ENCODE results near the gene UROC1.
A peak's percentile ranks its signal among the peaks of the same experiment; 100 is the strongest.

The UROC1 gene

DNA sequence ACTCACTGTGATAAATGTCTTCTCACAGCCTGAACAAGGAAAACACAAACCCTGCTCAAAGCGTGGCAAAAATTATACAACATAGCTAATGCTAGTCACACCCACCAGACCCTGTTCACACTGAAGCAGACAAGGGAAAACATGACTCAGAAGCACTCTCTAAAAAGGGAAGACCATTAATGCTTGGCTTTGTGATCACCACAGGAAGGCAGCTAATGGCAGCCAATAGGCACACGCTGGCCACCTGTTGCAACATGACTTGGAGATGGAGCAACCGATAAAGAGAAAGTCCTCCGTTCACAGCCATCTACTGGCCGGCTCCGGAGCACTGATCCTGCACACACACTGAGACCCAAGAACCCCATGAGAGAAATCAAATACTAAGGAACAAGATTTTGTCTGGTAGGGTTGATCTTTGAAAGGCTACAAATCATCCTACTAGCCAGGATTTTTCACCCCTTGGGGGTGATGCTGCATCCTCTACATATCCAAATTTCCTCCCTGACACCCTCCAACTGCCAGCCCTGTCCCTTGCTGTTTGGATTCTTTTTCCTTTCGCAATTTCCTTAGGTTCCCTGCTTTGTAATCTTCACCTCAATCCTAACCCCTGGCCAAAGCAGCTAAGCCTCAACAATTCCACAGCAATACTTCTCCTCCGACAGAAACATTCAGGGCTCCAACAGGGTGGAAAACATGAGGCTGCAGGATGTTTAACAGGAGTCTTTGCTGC, 45.1 kb downstream of the UROC1 start:
- no peak overlapping the region for H3K4ac ChIP-seq (ENCODE audit: low read depth, low read length)
- no peaks in the 10 kb centered on the region for H3K9me3 ChIP-seq (ENCODE audit: insufficient read depth, low read depth, low read length)
- H4K12ac ChIP-seq (ENCODE audit: low read depth, low read length) = no peak overlapping the region
- H3K9ac ChIP-seq (ENCODE audit: low read length) = no peak overlapping the region
- no peak overlapping the region for H3K4me3 ChIP-seq (ENCODE audit: low read depth, low read length)
- H4K8ac ChIP-seq (ENCODE audit: low read depth, low read length) = no peak overlapping the region
- no peak overlapping the region for H2AK5ac ChIP-seq (ENCODE audit: low read length)
- H4K91ac ChIP-seq (ENCODE audit: low read depth, low read length) = no peak overlapping the region
- H2AFZ ChIP-seq (ENCODE audit: insufficient read depth, low read length, poor library complexity) = no peak overlapping the region
- H3K79me1 ChIP-seq (ENCODE audit: low read length) = peaks cover 13% of the 10 kb centered on the region
- no peak overlapping the region for H3K14ac ChIP-seq (ENCODE audit: low read length)
- peaks cover 28 to 32% of the 10 kb centered on the region in 2 experiments for H3K36me3 ChIP-seq (ENCODE audit: control insufficient read depth in 1 of 2, insufficient read depth in 2 of 2, low read length in 2 of 2)
- WGBS (ENCODE audit: extremely low coverage, insufficient coverage, insufficient read length) = no CpG with 5 or more reads among the region's 8 CpGs
- no peak overlapping the region for H3K23ac ChIP-seq (ENCODE audit: low read length)
- no peak overlapping the region for H2BK120ac ChIP-seq (ENCODE audit: insufficient read depth, low read length, poor library complexity)
- H3K4me1 ChIP-seq (ENCODE audit: control insufficient read depth in 1 of 2, insufficient read depth in 2 of 2, low read length in 2 of 2) = peaks cover 17 to 27% of the 10 kb centered on the region in 2 experiments
- no peaks in the 10 kb centered on the region for H3K27me3 ChIP-seq (ENCODE audit: insufficient read depth, low read length)
- peak overlapping the region; percentile 29 for H3K4me2 ChIP-seq (ENCODE audit: low read length)
- H3K18ac ChIP-seq (ENCODE audit: low read length) = no peak overlapping the region
- H2BK12ac ChIP-seq (ENCODE audit: low read length) = no peak overlapping the region
- no peak overlapping the region for H2BK5ac ChIP-seq (ENCODE audit: low read depth, low read length, poor library complexity)
- peaks cover 13% of the 10 kb centered on the region for H3K79me2 ChIP-seq (ENCODE audit: control insufficient read depth, insufficient read depth, low read length, poor library complexity)
- peak; percentile 78 to 89 for DNase-seq
- no peak overlapping the region for H3K27ac ChIP-seq (ENCODE audit: low read depth, low read length)

- no CpG with 5 or more reads among the region's 11 CpGs for WGBS (ENCODE audit: extremely low coverage, insufficient coverage, insufficient read length)
- H2BK5ac ChIP-seq (ENCODE audit: low read depth, low read length, poor library complexity) = no peak overlapping the region
- no peak overlapping the region for H3K4me3 ChIP-seq (ENCODE audit: low read depth, low read length)
- no peak overlapping the region for H2AK5ac ChIP-seq (ENCODE audit: low read length)
- H4K91ac ChIP-seq (ENCODE audit: low read depth, low read length) = no peak overlapping the region
- H2BK12ac ChIP-seq (ENCODE audit: low read length) = no peak overlapping the region
- no peak overlapping the region for H3K9ac ChIP-seq (ENCODE audit: low read length)
- no peak overlapping the region for H3K4me2 ChIP-seq (ENCODE audit: low read length)
- no peak overlapping the region for H3K14ac ChIP-seq (ENCODE audit: low read length)
- H4K8ac ChIP-seq (ENCODE audit: low read depth, low read length) = no peak overlapping the region
- no peak overlapping the region for H2AFZ ChIP-seq (ENCODE audit: insufficient read depth, low read length, poor library complexity)
- H3K36me3 ChIP-seq (ENCODE audit: control insufficient read depth in 1 of 2, insufficient read depth in 2 of 2, low read length in 2 of 2) = peaks cover 55 to 60% of the 10 kb centered on the region in 2 experiments
- no peaks in the 10 kb centered on the region for H3K79me1 ChIP-seq (ENCODE audit: low read length)
- H3K27ac ChIP-seq (ENCODE audit: low read depth, low read length) = no peak overlapping the region
- DNase-seq = no peak
- H3K23ac ChIP-seq (ENCODE audit: low read length) = no peak overlapping the region
- no peak overlapping the region for H3K18ac ChIP-seq (ENCODE audit: low read length)
- no peak overlapping the region for H3K4ac ChIP-seq (ENCODE audit: low read depth, low read length)
- no peak overlapping the region for H2BK120ac ChIP-seq (ENCODE audit: insufficient read depth, low read length, poor library complexity)
- H3K4me1 ChIP-seq (ENCODE audit: control insufficient read depth in 1 of 2, insufficient read depth in 2 of 2, low read length in 2 of 2) = peaks cover 8 to 17% of the 10 kb centered on the region in 2 experiments
- H3K79me2 ChIP-seq (ENCODE audit: control insufficient read depth, insufficient read depth, low read length, poor library complexity) = peaks cover 1% of the 10 kb centered on the region
- H4K12ac ChIP-seq (ENCODE audit: low read depth, low read length) = no peak overlapping the region
- H3K9me3 ChIP-seq (ENCODE audit: insufficient read depth, low read depth, low read length) = no peaks in the 10 kb centered on the region
- no peaks in the 10 kb centered on the region for H3K27me3 ChIP-seq (ENCODE audit: insufficient read depth, low read length)
These were observed 48.1 kb downstream of the UROC1 start for GRCh38 chr3:126469479-126469878.

GRCh38 chr3:126468028-126468891, 49.3 kb downstream of the UROC1 start:
- Histone ChIP-seq H2BK5ac (ENCODE audit: low read depth, low read length, poor library complexity) (no peak overlapping the region), H3K14ac (ENCODE audit: low read length) (no peak overlapping the region), H3K9me3 (ENCODE audit: insufficient read depth, low read depth, low read length) (no peaks in the 10 kb centered on the region), H3K79me2 (ENCODE audit: control insufficient read depth, insufficient read depth, low read length, poor library complexity) (no peaks in the 10 kb centered on the region), H2BK120ac (ENCODE audit: insufficient read depth, low read length, poor library complexity) (no peak overlapping the region), H4K91ac (ENCODE audit: low read depth, low read length) (no peak overlapping the region), H3K4me2 (ENCODE audit: low read length) (no peak overlapping the region), H2BK12ac (ENCODE audit: low read length) (no peak overlapping the region), H4K8ac (ENCODE audit: low read depth, low read length) (no peak overlapping the region), H4K12ac (ENCODE audit: low read depth, low read length) (no peak overlapping the region), H3K9ac (ENCODE audit: low read length) (no peak overlapping the region), H3K27ac (ENCODE audit: low read depth, low read length) (no peak overlapping the region), H3K4me1 (ENCODE audit: control insufficient read depth in 1 of 2, insufficient read depth in 2 of 2, low read length in 2 of 2) (peaks cover 5 to 9% of the 10 kb centered on the region in 2 experiments), H3K4me3 (ENCODE audit: low read depth, low read length) (no peak overlapping the region), H3K4ac (ENCODE audit: low read depth, low read length) (no peak overlapping the region), H3K79me1 (ENCODE audit: low read length) (no peaks in the 10 kb centered on the region), H3K27me3 (ENCODE audit: insufficient read depth, low read length) (no peaks in the 10 kb centered on the region), H3K18ac (ENCODE audit: low read length) (no peak overlapping the region), H2AK5ac (ENCODE audit: low read length) (no peak overlapping the region), H2AFZ (ENCODE audit: insufficient read depth, low read length, poor library complexity) (no peak overlapping the region), H3K23ac (ENCODE audit: low read length) (no peak overlapping the region), H3K36me3 (ENCODE audit: control insufficient read depth in 1 of 2, insufficient read depth in 2 of 2, low read length in 2 of 2) (peaks cover 61 to 67% of the 10 kb centered on the region in 2 experiments)
- no peak for DNase-seq
- WGBS (ENCODE audit: extremely low coverage, insufficient coverage, insufficient read length) = no CpG with 5 or more reads among the region's 13 CpGs

DNA sequence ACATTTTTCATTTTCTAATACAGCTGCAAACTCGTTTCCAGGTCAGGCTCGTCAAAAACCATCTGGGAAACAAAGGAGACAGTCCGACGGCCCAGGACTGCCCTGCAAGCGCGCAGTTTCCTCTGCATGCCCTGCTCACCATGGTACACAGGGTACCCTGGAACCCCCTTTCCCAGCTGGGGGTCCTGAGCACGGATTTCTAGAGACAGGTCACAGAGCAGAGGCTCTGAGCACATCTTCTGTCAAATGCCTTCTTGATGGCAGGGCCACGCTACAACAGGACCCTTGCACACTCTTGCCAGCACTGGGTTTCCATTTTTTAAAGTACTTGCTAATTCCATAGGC, 50.0 kb downstream of the UROC1 start:
- no peak overlapping the region for H3K27ac ChIP-seq (ENCODE audit: low read depth, low read length)
- H2BK120ac ChIP-seq (ENCODE audit: insufficient read depth, low read length, poor library complexity) = no peak overlapping the region
- no peak overlapping the region for H3K18ac ChIP-seq (ENCODE audit: low read length)
- H3K23ac ChIP-seq (ENCODE audit: low read length) = no peak overlapping the region
- no peak overlapping the region for H3K14ac ChIP-seq (ENCODE audit: low read length)
- H3K79me1 ChIP-seq (ENCODE audit: low read length) = no peaks in the 10 kb centered on the region
- no peak overlapping the region for H3K9ac ChIP-seq (ENCODE audit: low read length)
- no peak overlapping the region for H3K4ac ChIP-seq (ENCODE audit: low read depth, low read length)
- H3K9me3 ChIP-seq (ENCODE audit: insufficient read depth, low read depth, low read length) = no peaks in the 10 kb centered on the region
- peaks cover 4 to 5% of the 10 kb centered on the region in 2 experiments for H3K4me1 ChIP-seq (ENCODE audit: control insufficient read depth in 1 of 2, insufficient read depth in 2 of 2, low read length in 2 of 2)
- peaks cover 64 to 70% of the 10 kb centered on the region in 2 experiments for H3K36me3 ChIP-seq (ENCODE audit: control insufficient read depth in 1 of 2, insufficient read depth in 2 of 2, low read length in 2 of 2)
- H3K79me2 ChIP-seq (ENCODE audit: control insufficient read depth, insufficient read depth, low read length, poor library complexity) = no peaks in the 10 kb centered on the region
- H2AFZ ChIP-seq (ENCODE audit: insufficient read depth, low read length, poor library complexity) = no peak overlapping the region
- H4K12ac ChIP-seq (ENCODE audit: low read depth, low read length) = no peak overlapping the region
- H2AK5ac ChIP-seq (ENCODE audit: low read length) = no peak overlapping the region
- no peak overlapping the region for H3K4me2 ChIP-seq (ENCODE audit: low read length)
- no peak overlapping the region for H3K4me3 ChIP-seq (ENCODE audit: low read depth, low read length)
- no peak overlapping the region for H2BK5ac ChIP-seq (ENCODE audit: low read depth, low read length, poor library complexity)
- no peaks in the 10 kb centered on the region for H3K27me3 ChIP-seq (ENCODE audit: insufficient read depth, low read length)
- no CpG with 5 or more reads among the region's 8 CpGs for WGBS (ENCODE audit: extremely low coverage, insufficient coverage, insufficient read length)
- H4K91ac ChIP-seq (ENCODE audit: low read depth, low read length) = no peak overlapping the region
- H2BK12ac ChIP-seq (ENCODE audit: low read length) = no peak overlapping the region
- no peak overlapping the region for H4K8ac ChIP-seq (ENCODE audit: low read depth, low read length)
- no peak for DNase-seq
